ENCODE results near the gene NECTIN2.
"Not testable (repeated sequence)": the region's sequence is repeated elsewhere in the genome, so short reads cannot be mapped to it uniquely, and the experiment has no call there.

Gene NECTIN2

GRCh38 chr19:44855606-44856005 lies 9.5 kb downstream of the NECTIN2 start:
- no peak for DNase-seq

GRCh38 chr19:44856421-44857083 lies 10.5 kb downstream of the NECTIN2 start:
- no peak for DNase-seq

GRCh38 chr19:44857837-44858236 lies 11.7 kb downstream of the NECTIN2 start:
- no peak for DNase-seq

GRCh38 chr19:44861576-44861975 lies 15.5 kb downstream of the NECTIN2 start:
- not testable (repeated sequence) for DNase-seq

- DNase-seq, result no peak
Observed at GRCh38 chr19:44863990-44864389, 17.9 kb downstream of the NECTIN2 start.

- DNase-seq, result no peak
Observed at GRCh38 chr19:44865196-44865767, 19.2 kb downstream of the NECTIN2 start.

- DNase-seq, result no peak
Observed at GRCh38 chr19:44866664-44867063, 20.6 kb downstream of the NECTIN2 start.

GRCh38 chr19:44867578-44867977 lies 21.5 kb downstream of the NECTIN2 start:
- DNase-seq, result no peak

- no peak for DNase-seq
Observed at GRCh38 chr19:44869733-44870470, 23.8 kb downstream of the NECTIN2 start.

- no peak for DNase-seq
Observed at GRCh38 chr19:44871809-44872208, 25.7 kb downstream of the NECTIN2 start.

GRCh38 chr19:44872661-44873060 lies 26.6 kb downstream of the NECTIN2 start:
- DNase-seq, result no peak

- no peak for DNase-seq
Observed at GRCh38 chr19:44874317-44874716, 28.2 kb downstream of the NECTIN2 start.

GRCh38 chr19:44875666-44876451 lies 29.8 kb downstream of the NECTIN2 start:
- no peak for DNase-seq

GRCh38 chr19:44876930-44877535 lies 30.9 kb downstream of the NECTIN2 start:
- no peak for DNase-seq

- DNase-seq, result no peak
Observed at GRCh38 chr19:44878120-44878865, 32.2 kb downstream of the NECTIN2 start.

GRCh38 chr19:44879309-44880065 lies 33.4 kb downstream of the NECTIN2 start:
- no peak for DNase-seq

- no peak for DNase-seq
Observed at GRCh38 chr19:44882063-44882462, 36.0 kb downstream of the NECTIN2 start.

GRCh38 chr19:44882619-44883397 lies 36.7 kb downstream of the NECTIN2 start:
- DNase-seq, result not testable (repeated sequence)

- DNase-seq, result no peak
Observed at GRCh38 chr19:44883922-44884321, 37.8 kb downstream of the NECTIN2 start.

- no peak for DNase-seq
Observed at GRCh38 chr19:44884566-44884965, 38.5 kb downstream of the NECTIN2 start.

- DNase-seq, result no peak
Observed at GRCh38 chr19:44886141-44886540, 40.0 kb downstream of the NECTIN2 start.

Data from stimulated activated CD4-positive, alpha-beta T cell treated with anti-CD3 and anti-CD28 coated beads, Interleukin-2, amount 100 ng/mL, for 24 hours (primary cell).